T-helper 1 cell (primary cell): Measurements from ENCODE around the gene MMP1.

Source experiments
- DNase-seq, 5 donors: peaks; one replicate each; pipeline ENCODE4 v3.0.0-alpha.2; 2012 to 2020
- total RNA-seq, 4 donors: gene quantifications; one replicate each; lab custom pipeline; 2026; lab: John Stamatoyannopoulos, UW

Gene MMP1
- 0 reads per million in 4 donors for total RNA-seq

- no peak for DNase-seq
These were observed at the start of gene MMP1 for GRCh38 chr11:102798012-102798746. Gene MMP1 (minus strand): TSS chr11:102798160. CDS start chr11:102798092, 68 bp downstream.

GRCh38 chr11:102846292-102846691 is 48.3 kb upstream of the MMP1 start:
- no peak for DNase-seq

GRCh38 chr11:102843489-102843888 is 45.5 kb upstream of the MMP1 start, which contains the start of gene MMP3:
Gene MMP3 (minus strand): TSS chr11:102843609. CDS start chr11:102843546, 63 bp downstream.
- DNase-seq = no peak

GRCh38 chr11:102842930-102843329 is 45.0 kb upstream of the MMP1 start:
- no peak for DNase-seq

GRCh38 chr11:102840018-102840417 is 42.1 kb upstream of the MMP1 start:
- no peak for DNase-seq

GRCh38 chr11:102837646-102838045 is 39.7 kb upstream of the MMP1 start:
- DNase-seq = no peak

- no peak for DNase-seq
These were observed 39.2 kb upstream of the MMP1 start for GRCh38 chr11:102837156-102837555.

- DNase-seq = no peak
These were observed 38.4 kb upstream of the MMP1 start for GRCh38 chr11:102836290-102836875.

GRCh38 chr11:102833731-102834130 is 35.8 kb upstream of the MMP1 start:
- no peak for DNase-seq

- no peak for DNase-seq
These were observed 34.7 kb upstream of the MMP1 start for GRCh38 chr11:102832612-102833011.

- peak in 1 of 5 donors; percentile 22 for DNase-seq
These were observed 33.8 kb upstream of the MMP1 start for GRCh38 chr11:102831489-102832440.

GRCh38 chr11:102831128-102831488 is 33.1 kb upstream of the MMP1 start:
- no peak for DNase-seq

GRCh38 chr11:102830001-102830727 is 32.2 kb upstream of the MMP1 start:
- DNase-seq = no peak

- DNase-seq = no peak
These were observed 31.5 kb upstream of the MMP1 start for GRCh38 chr11:102829316-102830000.

- no peak for DNase-seq
These were observed 26.6 kb upstream of the MMP1 start for GRCh38 chr11:102824556-102824955.

- no peak for DNase-seq
These were observed 21.5 kb upstream of the MMP1 start for GRCh38 chr11:102819491-102819890.

- DNase-seq = no peak
These were observed 15.5 kb upstream of the MMP1 start for GRCh38 chr11:102813484-102813883.

- no peak for DNase-seq
These were observed 14.2 kb upstream of the MMP1 start for GRCh38 chr11:102812188-102812587.

- no peak for DNase-seq
These were observed 13.1 kb upstream of the MMP1 start for GRCh38 chr11:102810950-102811660.

- no peak for DNase-seq
These were observed 12.0 kb upstream of the MMP1 start for GRCh38 chr11:102809971-102810370.

GRCh38 chr11:102807921-102808320 is 10.0 kb upstream of the MMP1 start:
- no peak for DNase-seq
